Activated CD8-positive, alpha-beta memory T cell treated with anti-CD3 and anti-CD28 coated beads, Interleukin-2, amount 50 U/mL, for 1 hour (primary cell): Measurements from ENCODE around the gene CHD6.

Experiments used
- DNase-seq: peaks from one replicate; pipeline ENCODE4 v3.0.0-alpha.2; 2020; ENCODE audit errors: extremely low read depth

CHD6 gene

DNA sequence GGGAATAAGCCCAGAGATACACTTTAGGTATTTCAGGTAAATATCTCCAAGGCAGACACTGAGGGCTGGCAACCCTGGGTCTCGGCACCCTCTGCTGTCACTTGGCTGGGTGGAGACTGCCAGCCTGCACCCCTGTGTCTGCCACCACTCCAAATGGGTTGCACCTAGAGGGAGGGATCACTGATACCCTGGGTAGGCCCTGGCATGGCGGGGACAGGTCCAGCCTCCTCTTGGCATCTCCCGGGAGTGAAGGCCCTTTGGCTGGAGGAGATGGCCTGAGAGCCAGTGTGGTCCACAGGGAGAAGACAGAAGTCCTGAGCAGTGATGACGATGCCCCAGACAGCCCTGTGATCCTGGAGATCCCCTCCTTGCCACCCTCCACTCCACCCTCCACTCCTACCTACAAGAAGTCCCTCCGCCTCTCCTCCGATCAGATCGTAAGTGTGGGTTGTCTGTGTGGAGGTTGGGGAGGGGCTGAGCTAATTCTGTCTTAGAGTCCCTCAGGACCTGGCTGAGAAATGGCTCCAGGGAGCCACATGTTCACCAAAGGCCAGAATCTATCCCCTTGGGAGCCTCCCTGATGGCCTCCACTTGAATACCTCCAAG lies 262.5 kb downstream of the CHD6 start:
- DNase-seq, result no peak

- DNase-seq, result no peak
Measured at GRCh38 chr20:41355192-41355591, 263.0 kb downstream of the CHD6 start.

DNA sequence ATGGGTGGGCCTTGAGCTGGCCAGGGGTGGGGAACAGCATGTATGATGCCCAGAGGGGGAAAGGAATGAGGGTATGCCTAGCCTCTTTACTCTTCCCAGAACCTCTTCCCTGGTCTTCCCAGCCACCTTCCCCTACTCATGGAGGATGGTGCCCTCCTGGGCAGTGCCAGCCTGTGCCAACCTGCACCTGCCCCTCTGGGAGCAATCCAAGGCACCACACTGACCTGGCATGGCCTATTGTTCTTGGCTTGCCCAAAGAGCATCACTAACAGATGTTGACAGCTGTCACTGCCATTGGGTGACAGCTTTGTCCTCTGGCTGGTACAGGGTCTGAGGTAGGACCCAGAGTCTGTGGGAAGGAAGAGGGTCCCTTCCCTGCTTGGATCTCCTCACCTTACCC lies 264.6 kb downstream of the CHD6 start:
- no peak for DNase-seq

DNA sequence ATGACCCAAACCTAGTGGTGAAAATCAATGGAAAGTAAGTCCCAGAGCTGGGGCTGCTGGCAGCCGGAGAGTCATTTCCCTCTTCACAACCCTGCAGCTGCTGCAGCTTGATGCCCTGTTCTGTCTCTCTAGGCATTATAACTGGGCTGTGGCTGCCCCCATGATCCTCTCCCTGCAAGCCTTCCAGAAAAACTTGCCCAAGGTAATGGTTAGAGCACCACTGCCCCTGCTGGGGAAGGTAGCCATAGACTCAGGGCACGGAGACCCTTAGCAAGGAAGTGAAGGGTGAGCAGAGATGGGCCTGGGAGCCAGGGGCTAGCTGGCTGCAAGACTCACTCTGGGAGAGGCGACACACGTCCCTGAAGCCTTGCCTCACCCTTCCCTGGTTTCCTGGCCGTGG lies 265.5 kb downstream of the CHD6 start:
- no peak for DNase-seq

- no peak for DNase-seq
Measured at GRCh38 chr20:41352106-41352505, 266.1 kb downstream of the CHD6 start.
